ENCODE results near the gene AHRR.
"Not testable (repeated sequence)": the region's sequence is repeated elsewhere in the genome, so short reads cannot be mapped to it uniquely, and the experiment has no call there.

Gene AHRR

DNA sequence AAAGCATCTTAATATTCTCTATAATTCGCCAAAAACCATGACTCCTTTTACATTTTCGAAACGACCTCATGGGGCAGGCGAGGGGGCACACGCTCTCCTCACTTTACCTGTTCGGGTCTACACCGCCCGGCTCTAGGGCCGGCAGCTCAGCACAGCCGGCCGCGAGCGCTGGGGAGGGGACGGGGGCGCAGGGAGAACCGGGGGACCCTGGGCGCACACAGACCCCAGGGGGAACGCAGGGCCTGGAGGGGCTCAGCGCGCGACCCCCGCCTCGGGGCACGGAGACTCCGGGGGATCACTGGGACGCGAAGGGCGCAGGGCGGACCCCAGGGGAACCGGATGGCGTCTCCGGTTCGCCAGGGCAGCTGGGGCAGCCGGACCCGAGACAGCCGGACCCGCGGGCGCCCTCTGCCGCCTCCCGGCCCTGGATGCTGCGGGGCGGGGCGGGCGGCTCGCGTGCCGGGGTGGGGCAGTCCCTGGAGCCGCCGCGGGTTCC lies at the start of gene AHRR:
TSS of gene AHRR (plus strand) at position 485 of the 496 bp plus-strand sequence. CDS start 22,189 bp downstream, outside the sequence.
- DNase-seq (ENCODE audit: low read depth in 1 of 2, low spot score in 1 of 2) = peak in 1 of 2 donors; percentile 45

DNA sequence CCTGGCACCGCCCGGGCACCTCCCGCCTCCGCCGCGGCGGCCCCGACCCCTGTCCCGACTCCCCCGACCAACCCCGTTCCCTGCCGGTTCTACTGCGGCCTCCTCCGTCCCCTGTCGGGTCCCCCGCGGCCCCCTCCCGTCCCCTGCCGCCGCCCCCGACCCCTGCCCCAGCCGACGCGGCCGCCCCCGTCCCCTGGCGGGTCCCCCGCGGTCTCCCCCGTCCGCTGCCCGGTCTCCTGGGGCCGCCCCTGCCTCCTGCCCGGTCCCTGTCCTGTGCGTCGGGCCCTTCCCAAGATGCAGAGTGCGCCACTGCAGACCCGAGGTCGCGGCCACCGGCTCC lies 49.7 kb upstream of the AHRR start:
- not testable (repeated sequence) for DNase-seq (ENCODE audit: low read depth in 1 of 2, low spot score in 1 of 2)

DNA sequence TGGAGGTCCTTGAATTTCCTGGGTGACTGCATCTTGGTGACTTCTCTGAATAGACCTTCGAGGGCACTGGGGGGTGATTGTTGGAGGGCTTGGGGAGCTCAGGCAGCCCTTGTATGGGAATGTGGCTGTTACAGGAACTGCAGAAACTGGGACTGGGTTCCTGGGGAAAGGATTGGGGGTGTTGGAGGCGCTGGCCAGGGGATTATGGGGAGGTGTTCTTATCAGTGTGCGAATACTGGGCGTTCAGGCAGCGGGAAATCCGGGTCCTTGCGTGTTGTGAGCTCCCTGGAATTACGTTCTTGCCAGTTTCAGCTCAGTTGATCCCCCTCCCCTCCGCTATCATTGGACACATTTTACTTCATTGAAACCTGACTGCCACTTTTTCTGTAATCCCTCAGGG lies 48.4 kb upstream of the AHRR start:
- not testable (repeated sequence) for DNase-seq (ENCODE audit: low read depth in 1 of 2, low spot score in 1 of 2)

DNA sequence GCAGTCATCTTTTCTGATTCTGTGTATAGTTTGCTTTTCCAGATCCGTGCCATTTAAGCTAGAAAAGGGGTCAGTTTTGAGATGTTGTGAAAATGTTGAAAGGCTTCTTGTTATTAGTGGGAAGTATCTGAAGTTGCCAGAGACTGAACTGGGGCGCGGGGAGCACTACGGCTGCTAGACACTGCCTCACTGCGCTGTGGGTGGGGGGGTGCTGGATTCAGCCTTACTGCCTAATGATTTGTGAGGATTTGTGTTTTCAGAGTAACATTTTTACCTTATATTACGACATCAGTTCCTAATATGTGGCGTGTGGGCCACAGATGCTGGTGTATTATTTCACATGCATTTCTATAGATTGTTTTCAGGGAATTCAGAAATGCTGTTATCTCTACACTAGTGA lies 48.0 kb upstream of the AHRR start:
- DNase-seq (ENCODE audit: low read depth in 1 of 2, low spot score in 1 of 2) = not testable (repeated sequence)

DNA sequence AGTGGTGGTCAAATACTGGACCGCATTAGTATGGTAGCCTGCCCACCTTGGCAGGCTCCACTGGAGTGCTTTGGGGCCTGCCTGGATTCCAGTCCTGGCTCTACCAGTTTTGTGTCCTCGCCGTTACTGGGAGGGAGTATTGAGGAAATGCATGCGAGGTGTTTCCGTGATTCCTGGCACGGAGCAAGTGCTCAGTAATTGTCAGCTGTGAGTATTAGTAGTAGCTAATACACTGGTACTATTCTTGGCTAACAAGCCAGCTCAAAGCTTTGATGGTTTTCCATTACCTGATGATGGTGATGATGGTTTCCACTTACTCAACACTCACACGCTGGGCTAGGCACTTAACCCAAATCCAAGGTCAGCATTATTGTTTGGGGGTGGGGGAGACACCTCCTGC lies 47.2 kb upstream of the AHRR start:
- not testable (repeated sequence) for DNase-seq (ENCODE audit: low read depth in 1 of 2, low spot score in 1 of 2)

DNA sequence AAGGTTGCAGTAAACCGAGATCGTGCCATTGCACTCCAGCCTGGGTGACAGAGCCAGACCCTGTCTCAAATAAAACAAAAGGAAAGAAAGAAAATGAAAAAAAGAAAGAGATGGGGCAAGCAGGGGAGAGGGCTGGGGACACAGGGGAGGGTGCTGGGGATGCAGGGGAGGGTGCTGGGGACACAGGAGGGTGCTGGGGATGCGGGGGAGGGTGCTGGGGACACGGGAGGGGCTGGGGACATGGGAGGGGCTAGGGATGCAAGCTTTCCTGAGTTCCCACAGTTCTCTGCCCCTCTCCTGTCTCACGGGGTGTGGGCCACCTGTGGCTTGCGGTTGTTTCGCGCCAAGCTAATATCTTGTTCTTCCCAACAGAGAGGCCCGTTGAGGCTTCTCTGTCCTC lies 42.9 kb upstream of the AHRR start:
- no peak for DNase-seq (ENCODE audit: low read depth in 1 of 2, low spot score in 1 of 2)

DNA sequence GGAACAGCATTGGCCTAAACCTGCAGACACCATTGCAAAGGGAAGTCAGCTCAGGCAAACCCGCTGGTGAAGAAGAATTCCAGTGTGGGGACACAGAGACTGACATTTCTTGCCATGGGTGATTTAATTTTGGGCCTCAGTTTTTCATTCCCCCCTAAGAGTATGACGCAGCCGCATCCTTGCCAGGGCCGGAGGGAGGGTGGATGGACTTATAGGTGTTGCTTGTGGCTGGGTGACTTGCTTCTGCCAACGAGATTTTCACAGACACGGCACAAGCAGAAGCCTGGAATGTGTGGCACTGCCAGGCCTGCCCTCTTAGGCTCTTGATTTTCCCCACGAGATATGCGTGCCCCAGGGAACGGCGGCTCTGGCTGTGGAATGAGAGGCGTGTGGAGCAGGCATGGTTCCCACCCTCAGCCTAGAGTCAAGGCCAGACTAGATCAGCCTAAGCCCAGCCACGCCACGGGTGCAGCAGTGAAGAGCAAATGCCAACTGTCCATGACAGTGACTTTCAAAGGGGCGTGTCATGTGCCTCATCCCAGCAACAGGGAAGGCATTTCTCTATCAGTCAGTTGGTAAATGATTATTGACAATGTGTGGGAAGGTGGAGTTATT lies 42.4 kb upstream of the AHRR start:
- DNase-seq (ENCODE audit: low read depth in 1 of 2, low spot score in 1 of 2) = not testable (repeated sequence)

DNA sequence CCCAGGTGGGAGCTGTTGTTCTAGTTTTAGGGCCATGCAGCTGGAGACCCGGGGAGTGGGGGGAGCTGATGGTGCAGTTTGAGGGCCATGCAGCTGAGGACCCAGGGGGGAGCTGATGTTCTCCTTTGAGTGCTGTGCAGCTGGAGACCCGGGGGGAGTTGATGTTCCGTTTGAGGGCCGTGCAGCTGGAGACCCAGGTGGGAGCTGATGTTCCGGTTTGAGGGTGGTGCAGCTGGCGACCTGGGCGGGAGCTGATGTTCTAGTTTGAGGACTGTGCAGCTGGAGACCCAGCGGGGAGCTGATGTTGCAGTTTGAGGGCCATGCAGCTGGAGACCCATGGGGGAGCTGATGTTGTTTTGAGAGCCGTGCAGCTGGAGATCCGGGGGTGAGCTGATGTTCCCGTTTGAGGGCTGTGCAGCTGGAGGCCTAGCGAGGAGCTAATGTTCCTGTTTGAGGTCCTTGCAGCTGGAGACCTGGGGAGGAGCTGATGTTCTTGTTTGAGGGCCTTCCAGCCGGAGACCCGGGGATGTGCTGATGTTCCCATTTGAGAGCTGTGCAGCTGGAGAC lies 35.4 kb upstream of the AHRR start:
- DNase-seq (ENCODE audit: low read depth in 1 of 2, low spot score in 1 of 2) = no peak

DNA sequence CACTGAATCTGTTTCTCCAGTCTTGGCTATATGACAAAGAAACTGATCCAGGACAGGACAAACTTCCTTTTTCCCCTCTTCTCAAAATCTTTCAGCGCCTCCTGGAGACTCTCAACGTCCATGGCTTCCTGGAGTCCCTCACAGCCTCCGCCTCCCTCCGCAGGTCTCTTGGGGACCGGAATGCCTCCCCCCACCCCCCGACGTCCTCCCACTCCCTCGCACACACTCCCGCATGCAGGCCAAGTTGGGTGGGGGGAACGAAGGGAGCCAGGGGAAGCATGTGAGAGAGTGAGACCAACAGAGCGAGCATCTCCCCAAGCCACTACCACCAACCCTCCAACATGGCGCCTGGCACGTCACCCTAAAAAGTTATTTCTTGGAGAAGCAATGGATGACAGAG lies 31.3 kb upstream of the AHRR start:
- DNase-seq (ENCODE audit: low read depth in 1 of 2, low spot score in 1 of 2) = not testable (repeated sequence)

DNA sequence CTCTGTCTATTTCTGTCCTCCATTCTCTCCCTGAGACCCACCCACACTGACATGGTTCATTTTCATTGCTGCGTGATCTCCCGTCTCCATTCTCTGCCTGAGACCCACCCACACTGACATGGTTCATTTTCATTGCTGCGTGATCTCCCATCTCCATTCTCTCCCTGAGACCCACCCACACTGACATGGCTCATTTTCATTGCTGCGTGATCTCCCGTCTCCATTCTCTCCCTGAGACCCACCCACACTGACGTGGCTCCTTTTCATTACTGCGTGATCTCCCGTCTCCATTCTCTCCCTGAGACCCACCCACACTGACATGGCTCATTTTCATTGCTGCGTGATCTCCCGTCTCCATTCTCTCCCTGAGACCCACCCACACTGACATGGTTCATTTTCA lies 30.2 kb upstream of the AHRR start:
- DNase-seq (ENCODE audit: low read depth in 1 of 2, low spot score in 1 of 2) = not testable (repeated sequence)

DNA sequence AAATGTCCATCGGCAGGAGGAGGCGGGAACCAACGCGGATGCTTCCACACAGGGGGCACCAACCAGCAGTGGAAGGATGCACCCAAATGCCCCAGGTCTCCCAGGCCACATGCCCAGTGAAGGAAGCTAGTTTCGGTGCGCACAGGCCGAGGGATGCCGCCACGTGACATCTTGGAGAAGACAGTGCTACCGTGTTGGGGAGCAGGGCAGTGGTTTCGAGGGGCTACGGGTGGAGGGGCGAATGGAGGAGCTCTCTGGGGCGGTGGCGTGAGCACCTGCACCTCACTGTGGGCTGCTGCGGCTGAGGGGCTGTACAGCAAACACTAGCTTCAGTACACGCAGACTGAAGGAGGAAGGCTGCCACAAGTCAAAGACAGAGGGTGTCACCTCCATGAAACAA lies 26.7 kb upstream of the AHRR start:
- DNase-seq (ENCODE audit: low read depth in 1 of 2, low spot score in 1 of 2) = not testable (repeated sequence)

DNA sequence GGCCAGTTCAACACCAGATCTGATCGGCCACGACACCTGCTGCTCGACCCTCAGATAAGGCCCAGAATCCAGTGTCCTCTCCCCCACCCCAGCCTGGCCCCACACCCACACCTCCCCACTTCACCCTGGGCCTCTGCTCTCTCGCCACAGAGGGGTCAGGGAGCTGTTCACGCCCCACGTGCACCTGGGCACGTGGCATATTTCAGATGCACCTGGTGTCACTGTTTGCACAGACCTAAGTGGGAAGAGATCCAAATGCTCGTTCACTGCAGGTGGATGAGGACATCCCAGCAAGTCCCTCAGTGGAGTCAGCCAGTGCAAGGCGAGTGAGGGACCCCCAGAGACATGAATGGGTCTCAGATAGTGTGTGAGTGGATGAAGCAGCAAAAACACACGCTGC lies 25.3 kb upstream of the AHRR start:
- DNase-seq (ENCODE audit: low read depth in 1 of 2, low spot score in 1 of 2) = not testable (repeated sequence)

DNA sequence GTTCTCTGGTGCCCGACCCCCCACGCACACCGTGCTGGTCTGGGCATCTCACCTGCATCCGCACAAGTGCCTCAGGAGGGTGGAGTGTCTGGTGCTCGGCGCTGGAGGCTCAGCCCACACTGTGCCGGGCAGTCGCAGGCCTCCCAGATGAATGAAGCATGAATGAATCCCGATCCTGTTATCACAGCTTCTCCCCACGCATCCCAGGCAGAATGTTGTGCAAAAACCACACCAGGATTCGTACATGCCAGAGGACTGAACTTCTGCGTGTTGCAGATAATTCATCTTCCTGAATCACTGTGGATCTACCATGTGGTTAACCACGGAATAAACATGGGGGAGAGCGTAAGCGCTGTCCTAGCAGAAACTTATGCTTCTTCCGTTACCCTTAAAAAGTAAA lies 24.6 kb upstream of the AHRR start:
- not testable (repeated sequence) for DNase-seq (ENCODE audit: low read depth in 1 of 2, low spot score in 1 of 2)

DNA sequence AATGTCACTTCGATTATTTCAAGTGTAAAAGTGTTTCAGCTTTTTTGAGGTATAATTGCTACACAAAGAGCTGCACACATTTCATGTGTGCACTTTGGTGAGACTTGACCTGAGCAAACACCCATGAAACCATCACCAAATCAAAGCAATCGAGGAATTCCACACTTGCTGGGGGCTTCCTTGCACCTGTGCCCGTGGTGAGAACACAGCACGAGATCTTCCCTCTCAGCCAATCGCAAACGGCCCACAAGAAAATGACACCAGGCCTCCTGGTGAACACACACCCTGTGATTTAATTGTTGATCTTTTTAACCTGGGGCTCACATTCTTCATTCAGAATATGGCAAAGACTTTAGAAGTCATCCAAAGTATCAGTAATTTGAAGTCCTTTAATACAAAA lies 24.1 kb upstream of the AHRR start:
- not testable (repeated sequence) for DNase-seq (ENCODE audit: low read depth in 1 of 2, low spot score in 1 of 2)

DNA sequence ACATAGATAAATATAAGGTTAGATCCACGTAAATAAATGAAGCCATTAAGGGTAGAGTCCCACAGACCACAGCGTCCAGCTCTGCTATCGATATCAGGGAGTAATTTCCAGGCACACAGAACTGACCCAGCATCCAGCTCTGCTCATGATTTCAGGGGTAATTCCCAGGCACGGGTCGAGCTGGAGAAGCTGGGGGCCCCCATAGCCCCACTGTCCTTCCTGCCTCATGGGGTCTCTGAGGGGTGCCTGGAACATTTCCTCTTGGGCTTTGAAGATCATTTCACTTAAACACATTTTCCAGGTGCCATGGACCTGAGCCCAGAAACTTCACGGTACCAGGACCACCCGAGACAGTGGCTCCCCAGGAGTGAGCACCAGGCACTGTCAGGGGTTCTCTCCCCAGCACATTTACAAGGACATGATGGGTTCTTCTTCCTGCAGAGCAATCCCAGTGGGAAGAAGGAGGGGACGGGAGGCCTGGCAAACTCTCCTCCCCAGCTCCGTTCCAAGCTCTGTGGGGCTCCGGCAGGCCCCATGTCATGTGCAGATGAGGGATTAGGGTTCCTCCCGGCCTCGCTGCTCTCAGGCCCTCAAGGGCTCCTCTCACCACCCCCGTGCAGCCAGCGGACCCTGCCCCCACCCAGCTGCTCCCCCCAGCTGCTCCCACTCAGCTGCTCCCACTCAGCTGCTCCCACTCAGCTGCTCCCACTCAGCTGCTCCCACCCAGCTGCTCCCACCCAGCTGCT lies 23.4 kb upstream of the AHRR start:
- not testable (repeated sequence) for DNase-seq (ENCODE audit: low read depth in 1 of 2, low spot score in 1 of 2)

DNA sequence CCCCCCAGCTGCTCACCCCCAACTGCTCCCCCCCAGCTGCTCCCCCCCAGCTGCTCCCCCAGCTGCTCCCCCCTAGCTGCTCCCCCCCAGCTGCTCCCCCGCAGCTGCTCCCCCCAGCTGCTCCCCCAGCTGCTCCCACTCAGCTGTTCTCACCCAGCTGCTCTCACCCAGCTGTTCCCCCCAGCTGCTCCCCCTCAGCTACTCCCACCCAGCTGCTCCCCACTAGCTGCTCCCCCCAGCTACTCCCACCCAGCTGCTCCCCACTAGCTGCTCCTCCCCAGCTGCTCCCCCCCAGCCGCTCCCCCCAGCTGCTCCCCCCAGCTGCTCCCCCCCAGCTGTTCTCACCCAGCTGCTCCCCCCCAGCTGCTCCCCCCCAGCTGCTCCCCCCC lies 22.8 kb upstream of the AHRR start:
- DNase-seq (ENCODE audit: low read depth in 1 of 2, low spot score in 1 of 2) = no peak

DNA sequence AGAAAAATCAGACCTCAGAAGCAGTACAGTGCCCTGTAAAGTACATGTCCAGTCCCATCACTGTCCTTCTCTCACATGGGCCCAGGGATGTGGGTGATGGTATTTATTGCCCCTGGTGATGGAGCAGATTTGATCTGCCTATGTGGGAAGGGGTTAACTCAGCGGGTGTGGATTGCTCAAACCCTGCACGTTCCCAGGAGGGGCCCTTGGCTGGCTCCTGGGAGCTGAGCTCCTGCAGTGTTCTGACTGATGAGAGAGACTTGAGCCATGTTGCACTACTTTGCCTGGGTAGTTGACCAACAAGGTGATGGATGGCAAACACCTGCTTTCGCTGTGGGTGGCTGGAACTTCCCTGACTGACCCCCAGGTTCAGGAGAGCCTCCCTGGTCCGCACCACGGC lies 21.6 kb upstream of the AHRR start:
- not testable (repeated sequence) for DNase-seq (ENCODE audit: low read depth in 1 of 2, low spot score in 1 of 2)

DNA sequence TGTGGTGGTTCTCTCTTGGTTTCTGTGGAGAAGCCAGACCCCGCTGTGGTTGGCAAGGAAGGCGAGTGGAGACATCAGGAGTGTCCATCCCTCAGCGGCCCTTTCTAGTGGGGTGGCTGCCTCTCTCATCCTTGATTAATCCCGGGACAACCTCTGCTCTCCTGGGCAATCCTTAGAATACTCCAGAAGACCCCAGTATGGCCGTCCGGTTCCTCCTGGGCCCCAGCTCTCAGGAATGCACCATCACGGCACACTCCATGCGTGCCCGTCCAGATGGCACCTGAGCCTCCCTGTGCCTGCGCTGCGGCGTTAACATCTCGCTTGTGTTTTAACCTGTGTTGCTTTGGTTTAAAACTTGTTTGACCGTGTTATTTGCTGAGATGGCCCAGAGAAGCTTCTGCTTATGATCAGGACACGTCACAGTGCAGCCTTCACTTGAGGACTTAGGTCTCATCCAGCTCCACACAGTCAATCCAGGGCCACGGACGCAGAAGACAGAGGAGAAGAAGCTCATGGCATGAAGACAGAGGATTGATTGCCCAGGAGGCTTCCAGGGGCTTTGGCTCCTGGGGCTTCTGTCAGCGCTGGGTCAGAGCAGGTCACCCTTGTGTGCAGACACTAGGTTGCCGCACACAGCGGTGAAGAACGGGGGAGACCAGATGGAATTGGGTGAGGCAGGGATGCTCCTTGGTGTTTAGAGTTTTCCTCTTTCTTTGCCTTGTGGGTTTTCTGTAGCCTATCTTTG lies 20.7 kb upstream of the AHRR start:
- not testable (repeated sequence) for DNase-seq (ENCODE audit: low read depth in 1 of 2, low spot score in 1 of 2)

DNA sequence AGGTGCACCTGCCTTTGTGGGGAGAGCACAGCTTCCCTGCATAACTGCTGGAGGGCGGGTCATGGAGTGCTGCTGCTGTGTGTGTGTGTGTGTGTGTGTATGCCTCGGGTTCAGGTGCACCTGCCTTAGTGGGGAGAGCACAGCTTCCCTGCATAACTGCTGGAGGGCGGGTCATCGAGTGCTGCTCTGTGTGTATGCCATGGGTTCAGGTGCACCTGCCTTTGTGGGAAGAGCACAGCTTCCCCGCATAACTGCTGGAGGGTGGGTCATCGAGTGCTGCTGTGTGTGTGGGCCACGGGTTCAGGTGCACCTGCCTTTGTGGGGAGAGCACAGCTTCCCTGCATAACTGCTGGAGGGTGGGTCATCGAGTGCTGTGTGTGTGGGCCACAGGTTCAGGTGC lies 19.1 kb upstream of the AHRR start:
- DNase-seq (ENCODE audit: low read depth in 1 of 2, low spot score in 1 of 2) = not testable (repeated sequence)

DNA sequence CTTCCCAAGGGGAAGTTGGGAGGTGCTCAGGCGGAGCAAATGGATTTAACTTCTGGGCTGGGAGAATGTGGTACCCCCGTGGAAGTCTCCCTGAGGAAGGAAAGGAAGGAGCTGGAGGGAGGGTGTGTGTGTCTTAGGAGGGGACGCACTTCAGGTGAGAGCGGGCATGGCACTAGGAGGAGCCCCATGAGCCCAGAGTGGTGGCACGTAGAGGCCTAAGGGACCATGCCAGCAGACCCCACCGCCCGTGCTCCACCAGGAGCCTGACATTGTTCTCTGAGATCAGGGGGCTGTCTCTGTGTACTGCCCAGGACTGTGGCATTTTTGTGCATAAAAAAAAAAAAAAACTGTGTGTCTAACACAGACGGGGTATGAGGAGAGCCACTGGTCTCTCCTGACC lies 18.5 kb upstream of the AHRR start:
- DNase-seq (ENCODE audit: low read depth in 1 of 2, low spot score in 1 of 2) = no peak

DNA sequence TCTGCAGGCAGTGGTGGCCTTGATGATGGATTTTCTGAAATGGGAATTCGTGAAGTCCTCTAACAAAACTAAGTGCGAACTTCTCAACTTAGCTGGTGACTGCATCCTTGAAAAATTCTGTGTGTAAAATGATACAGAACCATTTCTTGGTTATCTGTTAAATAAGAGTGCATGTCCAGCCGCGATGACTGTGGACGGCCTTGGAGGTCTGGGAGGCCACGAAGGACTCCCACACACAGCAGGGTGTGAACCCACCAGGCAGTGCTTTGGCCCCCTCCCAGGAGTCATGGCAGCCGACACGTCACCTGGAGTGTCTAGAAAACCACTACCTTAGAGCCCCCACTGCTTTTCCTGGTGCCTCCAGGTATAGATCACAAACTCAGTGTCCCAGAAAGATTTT lies 17.8 kb upstream of the AHRR start:
- DNase-seq (ENCODE audit: low read depth in 1 of 2, low spot score in 1 of 2) = not testable (repeated sequence)

DNA sequence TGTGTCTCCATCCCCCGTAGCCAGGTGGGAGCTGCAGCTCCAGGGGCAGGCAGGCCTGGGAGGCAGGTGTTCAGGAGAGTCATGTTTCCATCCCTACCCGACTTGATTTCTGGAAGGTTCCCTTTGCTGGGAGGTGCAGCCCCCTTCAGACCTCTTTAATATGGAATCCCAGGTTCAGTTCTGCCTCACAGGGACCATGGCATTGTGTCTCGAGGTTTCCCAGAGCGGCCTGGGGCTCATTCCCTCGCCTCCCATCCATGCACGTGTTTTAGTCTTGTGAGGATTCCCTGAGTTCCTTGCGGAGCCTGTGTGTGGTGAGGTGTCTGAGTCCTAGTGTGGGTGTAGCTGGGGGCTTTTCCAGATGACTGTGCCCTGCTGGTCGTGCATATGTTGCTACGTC lies 16.5 kb upstream of the AHRR start:
- DNase-seq (ENCODE audit: low read depth in 1 of 2, low spot score in 1 of 2) = no peak
